ENCODE results near the gene FEZF2.

The FEZF2 gene

DNA sequence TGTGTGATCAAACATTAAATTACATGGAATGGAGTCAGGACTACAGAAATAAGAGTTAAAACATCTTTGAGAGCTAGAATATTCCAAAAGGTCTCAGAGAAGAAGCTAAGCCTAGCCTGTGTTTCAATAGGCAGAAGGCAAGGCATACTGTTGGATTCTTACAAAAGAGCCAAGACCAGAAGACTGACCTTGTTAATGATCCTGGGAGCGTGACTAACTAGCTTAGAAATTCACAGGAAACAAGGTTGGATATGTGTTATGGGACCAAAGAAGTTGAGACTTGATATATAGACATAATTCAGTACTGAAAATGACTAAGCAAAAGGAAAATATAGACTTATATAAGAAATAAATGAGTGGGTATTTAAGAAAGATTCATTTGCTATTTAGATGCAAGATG is 50.1 kb downstream of the FEZF2 start:
- DNase-seq, result no peak
